Raji (cell line): ENCODE data around the gene ADORA3.

ENCODE experiments used
- POLR2A ChIP-seq: IDR thresholded peaks from 2 replicates; pipeline ENCODE4 v1.6.1; 2011; ENCODE audit warnings: low read depth, low read length, control low read depth; ENCODE audit not compliant: insufficient read depth

ADORA3 gene

DNA sequence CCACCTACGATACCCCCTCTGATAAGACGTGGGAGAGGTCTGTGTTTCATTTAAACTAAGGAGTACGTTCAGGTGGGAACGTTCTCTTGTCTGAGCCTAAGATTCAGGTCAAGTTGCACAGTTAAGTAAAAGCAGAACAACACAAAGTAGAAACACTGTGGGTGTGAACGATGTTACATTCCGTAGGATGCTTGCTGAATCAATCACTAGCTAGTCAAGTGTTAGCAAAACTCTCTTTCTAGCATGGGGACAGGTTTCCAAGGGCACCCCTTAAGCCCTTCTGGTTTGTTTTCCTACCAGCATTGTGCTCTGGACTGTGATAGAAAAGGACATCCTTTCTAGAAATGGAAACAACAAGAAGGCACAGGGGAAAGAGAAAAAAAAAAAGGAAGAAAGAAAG lies 16.3 kb downstream of the ADORA3 start:
- no peak for TF ChIP-seq POLR2A

DNA sequence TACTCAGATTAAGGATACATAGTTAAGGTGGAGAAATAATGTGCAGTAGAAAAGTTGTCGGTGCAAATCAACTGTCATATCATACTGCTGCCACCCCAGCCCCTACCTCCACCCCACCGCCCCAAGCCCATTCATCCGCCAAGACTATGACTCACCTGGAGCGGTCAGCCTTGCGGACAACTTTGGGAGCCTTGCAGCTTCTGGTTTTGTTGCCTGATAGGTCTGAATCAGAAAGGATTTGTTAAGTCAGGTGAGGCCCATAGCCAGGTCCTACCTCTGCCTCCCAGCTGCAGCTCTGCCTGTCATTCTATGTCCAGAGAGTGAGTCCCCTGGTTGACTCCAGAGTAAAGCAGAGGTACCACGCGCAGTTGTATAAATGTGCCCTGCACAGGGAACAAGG lies 17.0 kb downstream of the ADORA3 start:
- TF ChIP-seq POLR2A, result no peak

DNA sequence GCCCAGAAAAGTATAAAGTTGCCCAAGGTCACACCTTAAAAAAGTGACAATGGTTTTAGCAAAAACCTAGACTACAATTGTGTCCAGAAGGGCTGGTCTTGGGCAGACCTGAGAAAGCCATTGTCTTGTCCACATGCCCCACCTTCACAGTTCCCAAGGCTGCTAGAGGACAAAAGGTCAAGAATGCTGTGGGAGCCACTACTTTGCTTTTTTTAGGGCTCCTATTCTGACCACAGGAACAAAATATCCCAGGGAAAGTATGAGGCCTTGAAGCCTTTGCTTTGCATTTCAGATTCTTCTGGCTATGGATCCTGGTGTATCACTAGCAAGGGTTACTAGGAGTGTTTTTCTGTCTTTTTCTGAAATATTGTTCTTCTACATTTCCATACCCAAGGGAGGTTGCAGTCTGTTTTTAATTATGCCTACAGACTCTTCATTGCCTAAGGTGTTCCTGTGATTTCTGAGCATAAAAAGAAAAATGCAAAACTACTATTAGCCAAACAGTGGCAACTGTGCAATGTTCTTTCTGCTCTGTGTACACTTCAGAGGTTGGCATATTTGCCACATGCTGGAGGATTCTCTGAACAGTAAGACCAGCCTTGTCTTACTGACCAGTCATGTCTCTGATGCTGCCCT lies 18.9 kb downstream of the ADORA3 start:
- no peak for TF ChIP-seq POLR2A

- no peak for TF ChIP-seq POLR2A
Observed at GRCh38 chr1:111483876-111484275, 19.6 kb downstream of the ADORA3 start.

DNA sequence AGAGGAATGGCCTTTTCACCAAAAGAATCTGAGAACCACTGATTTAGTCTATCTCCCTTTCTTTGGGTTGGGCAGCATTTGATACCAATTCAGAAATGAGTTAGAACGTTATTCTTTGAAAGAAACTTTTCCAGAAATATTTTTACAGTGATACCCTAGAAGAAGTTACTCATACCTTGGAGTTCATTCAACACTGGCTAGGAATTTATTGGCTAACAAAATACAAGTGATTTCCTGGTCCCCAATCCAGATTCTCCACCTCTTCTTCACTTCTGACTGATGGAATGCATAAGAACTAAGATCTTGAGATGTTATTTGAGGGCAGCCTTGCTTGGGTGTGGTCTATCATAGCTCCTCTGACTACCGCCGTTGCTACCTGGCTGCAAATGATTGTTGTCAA lies 20.3 kb downstream of the ADORA3 start:
- no peak for TF ChIP-seq POLR2A

DNA sequence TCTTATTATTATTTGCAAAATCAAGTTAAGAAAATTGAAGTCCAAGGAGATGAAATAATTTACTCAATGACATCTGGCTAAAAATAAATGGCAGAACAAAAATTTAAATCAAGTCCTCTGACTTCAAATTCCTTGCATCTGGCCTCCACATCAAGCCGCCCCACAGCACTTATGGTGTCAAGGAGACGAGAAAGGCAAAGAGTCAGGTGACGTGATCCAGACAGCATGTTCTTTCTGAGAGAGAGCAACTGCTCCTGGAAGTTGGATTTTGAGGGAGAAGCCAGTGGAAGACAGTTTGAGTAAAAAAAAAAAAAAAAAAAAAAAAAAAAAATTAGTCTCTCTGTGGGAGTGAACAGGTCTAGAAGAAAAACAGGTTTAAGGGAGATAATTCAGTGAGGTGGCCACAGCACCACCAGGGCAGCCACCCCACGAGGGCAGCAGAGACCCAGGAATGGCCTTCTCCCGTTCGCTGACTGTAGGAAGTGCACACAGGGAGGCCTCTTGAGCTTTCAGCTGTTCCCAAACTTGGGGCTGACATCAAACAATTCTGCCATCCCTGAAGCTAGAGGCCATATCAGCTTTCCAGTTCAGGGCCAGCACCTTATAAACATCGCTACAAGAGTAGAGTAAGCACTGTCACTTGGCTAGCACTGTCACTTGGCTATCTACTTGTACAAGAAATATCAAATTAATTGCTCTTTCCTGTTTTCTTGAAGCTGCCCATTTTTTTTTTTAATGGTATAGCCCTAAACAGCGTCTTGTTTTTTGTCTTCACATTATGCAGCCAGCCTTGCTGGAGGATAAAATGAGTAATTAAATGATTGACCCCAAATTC lies 21.8 kb downstream of the ADORA3 start:
- TF ChIP-seq POLR2A, result no peak

- TF ChIP-seq POLR2A, result no peak
Observed at GRCh38 chr1:111480674-111481073, 22.8 kb downstream of the ADORA3 start.

GRCh38 chr1:111476761-111477309 lies 26.6 kb downstream of the ADORA3 start:
- TF ChIP-seq POLR2A, result no peak

DNA sequence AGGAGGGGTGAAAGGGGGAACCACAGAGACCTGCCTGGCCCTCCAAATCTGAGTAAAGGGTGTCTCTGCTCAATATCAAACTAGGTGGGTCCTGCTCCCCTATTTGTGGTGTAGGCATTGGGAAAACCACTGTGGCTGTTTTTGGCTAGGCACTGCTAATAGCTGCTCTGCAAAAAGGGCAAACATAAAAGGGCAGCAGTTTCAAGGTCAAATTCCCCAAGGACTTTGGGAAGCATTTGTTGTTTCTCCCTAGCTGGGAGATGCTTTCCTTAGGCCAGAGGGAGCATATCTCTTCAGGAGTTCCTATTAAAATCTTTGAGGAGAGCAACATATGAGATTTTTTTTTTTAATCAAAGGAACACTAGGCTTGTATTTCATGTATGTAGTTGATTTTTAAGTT lies 27.2 kb downstream of the ADORA3 start:
- TF ChIP-seq POLR2A, result no peak

- TF ChIP-seq POLR2A, result no peak
Observed at GRCh38 chr1:111475701-111476100, 27.7 kb downstream of the ADORA3 start.

- no peak for TF ChIP-seq POLR2A
Observed at GRCh38 chr1:111474521-111474920, 28.9 kb downstream of the ADORA3 start.

DNA sequence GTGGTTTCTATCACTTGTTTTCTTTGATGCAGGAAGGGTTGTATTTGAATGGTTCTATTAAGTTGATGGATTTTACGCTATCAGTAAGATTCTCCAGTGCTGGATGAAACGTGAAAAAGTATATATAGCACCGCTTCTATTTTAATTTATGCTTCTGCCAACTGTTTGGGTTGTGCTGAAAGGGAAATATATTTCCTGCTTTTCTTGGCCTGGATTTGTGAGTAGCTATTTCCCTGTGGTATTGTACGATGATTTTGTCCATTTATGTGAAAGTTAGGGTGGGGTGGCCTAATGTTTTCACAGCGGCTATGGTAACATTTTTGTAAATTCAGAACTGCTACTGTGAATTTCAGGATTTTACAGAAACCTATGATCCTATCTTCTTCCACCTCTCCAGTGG lies 29.3 kb downstream of the ADORA3 start:
- no peak for TF ChIP-seq POLR2A

- TF ChIP-seq POLR2A, result no peak
Observed at GRCh38 chr1:111471538-111471937, 31.9 kb downstream of the ADORA3 start.

DNA sequence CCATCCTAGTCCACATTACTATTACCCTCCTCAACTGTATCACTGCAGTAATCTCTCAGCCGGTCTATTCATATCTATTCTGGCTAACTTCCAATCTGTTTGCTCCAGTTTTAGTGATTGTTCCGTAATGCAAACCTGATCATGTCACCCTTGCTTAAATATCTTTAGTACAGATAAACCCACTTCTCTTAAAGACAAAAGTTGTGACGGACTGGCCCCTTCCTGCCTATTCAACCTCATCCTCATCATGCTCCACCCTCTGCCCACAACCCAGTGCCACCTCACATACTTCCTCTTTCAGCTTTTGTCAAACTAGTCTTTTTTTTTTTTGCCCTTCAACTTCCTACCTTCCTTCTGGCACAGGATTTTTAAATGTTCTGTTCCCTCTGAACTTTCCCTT lies 32.4 kb downstream of the ADORA3 start:
- no peak for TF ChIP-seq POLR2A

DNA sequence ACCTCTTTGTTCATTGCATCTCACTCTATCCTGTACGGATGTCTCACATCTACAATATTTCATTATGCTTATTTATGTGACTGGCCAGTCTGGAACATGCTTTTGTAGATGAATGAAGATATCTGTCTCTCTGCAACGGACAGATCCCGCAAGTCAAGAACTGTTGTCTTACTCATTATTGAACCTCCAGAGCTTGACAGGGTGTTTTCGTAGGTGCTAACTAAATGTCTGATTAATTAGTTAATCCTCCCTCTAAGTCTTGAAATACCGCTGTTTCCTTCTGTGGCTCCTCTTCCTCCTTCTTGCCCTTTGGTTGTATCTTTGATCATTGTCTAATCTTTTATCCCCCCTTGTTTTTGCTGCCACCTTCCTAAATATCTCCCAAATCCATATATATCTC lies 32.8 kb downstream of the ADORA3 start:
- no peak for TF ChIP-seq POLR2A

DNA sequence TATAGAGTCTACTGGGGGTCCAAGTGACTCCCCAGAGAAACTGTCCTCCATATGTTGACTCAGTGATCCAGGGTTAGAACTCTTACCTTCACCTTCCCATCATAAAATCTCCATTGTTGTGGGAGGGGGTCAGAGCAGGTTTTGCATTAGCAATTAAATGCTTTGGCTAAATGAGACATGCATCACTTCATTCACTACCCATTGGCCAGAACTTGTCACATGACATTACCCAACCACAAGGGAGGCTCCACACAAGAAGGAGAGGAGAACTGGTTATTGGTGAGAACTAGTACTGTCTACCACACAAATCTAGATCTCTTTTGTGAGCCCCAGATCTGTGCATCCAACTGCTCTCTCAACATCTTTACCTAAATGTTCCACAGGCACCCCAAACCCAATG lies 33.9 kb downstream of the ADORA3 start:
- TF ChIP-seq POLR2A, result no peak

DNA sequence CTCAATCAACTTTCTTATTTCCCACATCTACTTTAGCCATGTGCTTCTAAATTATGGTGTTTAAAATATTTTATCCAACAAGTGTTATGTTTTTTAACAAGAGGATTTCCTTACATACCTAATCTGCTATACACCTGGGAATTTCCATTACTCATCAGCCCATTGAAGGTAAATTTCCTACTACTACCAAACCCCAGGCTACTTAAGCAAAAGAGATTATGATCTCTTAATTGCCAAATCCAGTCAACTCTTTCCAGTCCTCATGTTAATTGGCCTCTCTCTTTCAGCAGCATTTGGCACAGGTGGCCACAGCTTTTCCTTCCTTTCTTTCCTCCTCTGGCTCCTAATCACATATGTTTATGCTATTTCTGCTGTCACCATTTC lies 34.7 kb downstream of the ADORA3 start:
- no peak for TF ChIP-seq POLR2A
